GM12801 (cell line): Measurements from ENCODE around the gene BABAM2.

ENCODE experiments used
- TF ChIP-seq, protein P1 (sequence below): IDR thresholded peaks from one replicate; pipeline ENCODE4 v1.5.1; 2011; ENCODE audit warnings: control low read depth; ENCODE audit not compliant: insufficient read length; ENCODE audit errors: extremely low read depth

Gene BABAM2

DNA sequence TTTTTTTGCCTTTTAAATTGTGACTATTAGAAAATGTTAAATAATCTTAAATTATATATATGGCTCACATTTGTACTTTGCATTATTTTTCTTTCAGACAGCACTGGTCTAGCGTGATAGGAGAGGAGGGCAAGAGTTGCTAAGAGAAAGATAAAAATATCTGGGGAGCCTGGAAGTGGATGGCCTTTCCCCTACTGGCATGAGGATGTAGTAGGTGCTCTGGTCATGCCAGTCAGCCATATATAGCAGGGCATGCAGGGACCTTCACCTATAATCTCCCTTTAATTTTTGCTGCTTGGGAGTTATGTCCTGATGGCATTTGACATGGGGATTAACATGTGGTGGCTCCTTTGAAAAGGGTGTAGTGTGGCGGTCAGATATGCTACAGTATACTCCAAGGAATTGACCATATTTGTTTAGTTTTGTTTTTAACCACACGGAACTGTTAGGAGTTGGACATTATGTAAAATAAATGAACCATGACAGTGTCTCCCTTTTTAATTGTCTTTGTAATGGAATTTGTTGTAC, 144.7 kb downstream of the BABAM2 start:
- TF ChIP-seq, protein P1, sequence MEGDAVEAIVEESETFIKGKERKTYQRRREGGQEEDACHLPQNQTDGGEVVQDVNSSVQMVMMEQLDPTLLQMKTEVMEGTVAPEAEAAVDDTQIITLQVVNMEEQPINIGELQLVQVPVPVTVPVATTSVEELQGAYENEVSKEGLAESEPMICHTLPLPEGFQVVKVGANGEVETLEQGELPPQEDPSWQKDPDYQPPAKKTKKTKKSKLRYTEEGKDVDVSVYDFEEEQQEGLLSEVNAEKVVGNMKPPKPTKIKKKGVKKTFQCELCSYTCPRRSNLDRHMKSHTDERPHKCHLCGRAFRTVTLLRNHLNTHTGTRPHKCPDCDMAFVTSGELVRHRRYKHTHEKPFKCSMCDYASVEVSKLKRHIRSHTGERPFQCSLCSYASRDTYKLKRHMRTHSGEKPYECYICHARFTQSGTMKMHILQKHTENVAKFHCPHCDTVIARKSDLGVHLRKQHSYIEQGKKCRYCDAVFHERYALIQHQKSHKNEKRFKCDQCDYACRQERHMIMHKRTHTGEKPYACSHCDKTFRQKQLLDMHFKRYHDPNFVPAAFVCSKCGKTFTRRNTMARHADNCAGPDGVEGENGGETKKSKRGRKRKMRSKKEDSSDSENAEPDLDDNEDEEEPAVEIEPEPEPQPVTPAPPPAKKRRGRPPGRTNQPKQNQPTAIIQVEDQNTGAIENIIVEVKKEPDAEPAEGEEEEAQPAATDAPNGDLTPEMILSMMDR, result no peak

DNA sequence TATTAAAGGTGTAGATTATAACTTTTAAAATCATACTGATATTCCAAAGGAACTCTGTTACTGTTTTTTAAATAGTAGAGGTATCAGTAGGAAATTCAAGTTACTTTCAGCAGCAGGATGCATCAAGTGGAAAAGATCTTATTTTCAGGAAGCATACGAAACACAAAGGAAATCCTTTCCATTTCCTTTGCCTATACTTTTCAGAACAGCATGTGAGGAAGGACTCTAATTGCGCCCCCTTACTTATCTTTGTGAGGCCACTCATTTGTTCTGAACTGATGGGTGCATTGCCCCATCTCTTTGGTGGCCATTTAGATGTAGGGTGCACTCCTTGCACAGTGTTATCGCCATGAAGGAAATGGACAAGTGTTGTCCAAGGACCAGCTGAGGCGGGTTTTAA, 145.3 kb downstream of the BABAM2 start:
- TF ChIP-seq, protein P1, result no peak

DNA sequence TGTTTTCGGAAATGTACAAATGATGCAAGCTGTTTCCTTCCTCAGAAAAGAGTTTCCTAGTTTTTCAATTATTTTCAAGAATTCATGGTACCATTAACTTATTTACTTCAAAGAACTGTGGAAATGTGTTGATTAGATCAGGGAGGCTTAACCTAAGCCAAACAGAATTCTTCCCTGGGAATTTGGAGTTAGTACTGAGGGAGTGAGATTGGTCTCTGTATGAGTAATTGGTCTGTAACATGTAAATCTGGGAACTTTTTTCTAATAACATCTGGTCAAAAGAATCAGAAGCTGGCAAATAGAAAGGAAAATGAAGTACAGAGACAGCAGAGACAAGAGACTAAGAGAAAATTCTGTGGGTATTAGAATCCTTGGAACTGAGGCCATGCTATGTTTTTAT, 145.8 kb downstream of the BABAM2 start:
- TF ChIP-seq, protein P1, result no peak

DNA sequence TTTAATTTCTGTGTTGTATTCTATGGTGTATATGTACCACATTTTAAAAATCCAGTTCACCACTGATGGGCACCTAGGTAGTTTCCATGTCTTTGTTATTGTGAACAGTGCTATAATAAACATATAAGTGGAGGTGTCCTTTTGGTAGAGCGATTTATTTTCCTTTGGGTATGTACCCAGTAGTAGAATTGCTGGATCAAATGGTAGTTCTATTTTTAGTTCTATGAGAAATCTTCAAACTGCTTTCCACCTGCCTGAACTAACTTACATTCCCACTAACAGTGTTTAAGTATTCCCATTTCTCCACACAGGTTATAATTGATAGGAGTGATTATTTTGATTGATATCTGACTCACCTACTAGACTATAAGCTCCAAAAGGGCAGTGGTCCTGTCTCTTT, 148.2 kb downstream of the BABAM2 start:
- TF ChIP-seq, protein P1, result no peak

DNA sequence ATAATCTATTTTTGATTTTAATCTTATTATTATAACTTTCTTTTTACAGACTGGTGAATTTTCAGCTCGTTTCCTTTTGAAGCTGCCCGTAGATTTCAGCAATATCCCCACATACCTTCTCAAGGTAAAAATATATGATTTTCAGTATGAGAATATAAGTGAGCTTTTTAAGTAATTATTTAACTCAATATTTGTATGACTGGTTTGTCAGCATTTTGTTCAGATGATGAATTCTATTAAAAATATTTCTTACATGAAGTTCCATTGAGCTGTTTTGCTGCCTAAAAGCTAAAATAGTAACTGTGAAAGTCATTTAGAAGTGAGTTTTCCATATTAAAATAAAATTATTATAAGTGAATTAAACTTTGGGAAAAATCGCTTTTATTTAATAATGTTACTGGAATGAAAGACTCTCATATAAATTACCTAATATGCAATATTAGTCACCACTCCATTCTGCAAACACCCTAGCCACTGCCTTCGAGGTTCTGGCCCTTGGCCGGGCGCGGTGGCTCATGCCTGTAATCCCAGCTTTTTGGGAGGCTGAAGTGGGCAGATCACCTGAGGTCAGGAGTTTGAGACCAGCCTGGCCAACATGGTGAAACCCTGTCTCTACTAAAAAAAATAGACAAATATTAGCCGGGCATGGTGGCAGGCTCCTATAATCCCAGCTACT, 155.3 kb downstream of the BABAM2 start:
- TF ChIP-seq, protein P1, result no peak

DNA sequence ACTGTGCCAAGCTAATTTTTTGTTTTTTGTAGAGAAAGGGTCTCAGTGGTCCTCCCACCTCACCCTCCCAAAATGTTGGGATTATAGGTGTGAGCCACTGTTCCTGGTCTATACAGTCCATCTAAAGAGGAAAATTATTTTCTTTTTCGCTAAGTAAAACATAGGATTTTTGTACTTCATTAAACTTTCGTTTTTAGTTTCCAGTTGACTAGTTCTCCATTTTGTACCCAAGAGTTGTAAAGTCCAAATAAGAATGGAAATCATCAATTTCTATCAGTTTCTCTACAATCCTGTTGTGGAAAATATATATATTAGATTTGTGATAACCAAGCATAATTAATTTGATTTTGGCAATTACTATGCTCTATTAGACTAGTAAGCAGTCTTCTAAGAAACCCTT, 156.4 kb downstream of the BABAM2 start:
- TF ChIP-seq, protein P1, result no peak

DNA sequence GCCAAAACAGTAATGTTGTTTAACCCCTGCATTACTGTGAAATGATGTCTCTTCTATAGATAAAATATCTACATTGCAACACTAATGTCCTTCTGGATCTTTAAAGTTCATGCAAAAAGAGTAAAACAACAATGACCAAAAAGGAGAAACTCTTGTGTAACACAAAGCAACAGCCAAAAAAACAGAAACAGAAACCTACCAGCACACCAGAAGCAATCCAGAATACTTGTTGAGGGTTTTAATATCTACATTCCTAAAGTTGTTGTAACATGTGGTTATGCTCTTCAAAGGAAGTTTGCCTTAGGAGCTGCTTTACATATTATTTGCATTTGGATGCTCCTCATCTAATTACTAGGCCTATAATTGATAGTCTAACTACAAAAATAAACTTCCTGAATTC, 157.2 kb downstream of the BABAM2 start:
- TF ChIP-seq, protein P1, result no peak
